ENCODE results near the gene CCN2. TPM values are rescaled to one million over a fixed set of nuclear protein-coding genes. Genes with fewer than 3 reads are reported as not detected.

CCN2 gene
- total RNA-seq, 1 donor from 2014 or later: 24.2 TPM

Other genes with a start within 250 kb of the CCN2 start
- not detected in 2 replicates for gene OR2A4, start 250.0 kb downstream of the CCN2 start, total RNA-seq
- not detected in 2 replicates for gene CTAGE9, start 240.4 kb downstream of the CCN2 start, total RNA-seq
- gene ENPP1, start 143.4 kb downstream of the CCN2 start, total RNA-seq: 4.0 and 4.9 TPM in 2 replicates

All from neural crest cell (in vitro differentiated cells).